Measurements from ENCODE around the gene ITGBL1.

DNA sequence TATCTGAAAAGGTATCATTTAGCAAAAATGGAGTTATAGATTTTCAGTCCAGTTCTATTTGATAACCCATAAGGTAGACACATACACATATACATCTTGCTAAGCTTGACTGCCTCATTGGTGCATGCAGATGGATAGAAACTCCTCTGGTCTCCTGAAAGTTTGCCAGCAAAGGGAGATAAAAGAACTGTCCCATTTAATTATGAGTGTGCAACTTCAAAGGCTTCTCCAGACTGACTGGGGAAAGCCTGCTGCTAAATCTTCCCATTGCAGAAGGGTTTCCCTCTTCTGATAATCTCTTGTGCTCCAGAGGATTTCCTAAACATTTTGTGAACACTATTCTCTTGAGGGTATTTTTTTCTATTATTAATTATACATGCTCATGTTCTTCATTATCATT is 131.9 kb downstream of the ITGBL1 start:
- TF ChIP-seq CTCF (IDR thresholded peaks at IDR 0.05; ENCODE audit: insufficient read depth, low read length, poor library complexity, severe bottlenecking) (no peak), EZH2phosphoT487 (conservative IDR thresholded peaks at IDR 0.05; ENCODE audit: low read length) (no peak)
